D721Med (cell line): Measurements from ENCODE around the gene VPS41.

Experiments
- DNase-seq: peaks from one replicate; pipeline ENCODE4 v3.0.0; 2011; ENCODE audit warnings: low spot score; ENCODE audit not compliant: insufficient read length
- FAIRE-seq: peaks from 2 replicates; lab custom pipeline; 2011; peaks lifted over from hg19 to GRCh38; lab: Jason Lieb, UNC
- CTCF ChIP-seq: IDR thresholded peaks from 2 replicates; pipeline ENCODE4 v1.5.1; 2012; ENCODE audit warnings: mild to moderate bottlenecking, control low read depth; ENCODE audit not compliant: insufficient read depth; ENCODE audit errors: missing control alignments

VPS41 gene

GRCh38 chr7:38773430-38773829, 135.6 kb downstream of the VPS41 start:
- DNase-seq, result no peak
- FAIRE-seq, result no peak

GRCh38 chr7:38760226-38760625, 148.8 kb downstream of the VPS41 start:
- no peak for DNase-seq
- no peak for TF ChIP-seq CTCF
- no peak for FAIRE-seq

More at GRCh38 chr7:38773430-38773829, 135.6 kb downstream of the VPS41 start:
- no peak for TF ChIP-seq CTCF

- DNase-seq (no peak), FAIRE-seq (no peak)
- no peak for TF ChIP-seq CTCF
These were observed 150.0 kb downstream of the VPS41 start for GRCh38 chr7:38759028-38759427.

GRCh38 chr7:38757931-38758330, 151.1 kb downstream of the VPS41 start:
- TF ChIP-seq CTCF, result no peak
- FAIRE-seq (no peak), DNase-seq (no peak)

- no peak for FAIRE-seq
- no peak for TF ChIP-seq CTCF
These were observed 152.5 kb downstream of the VPS41 start for GRCh38 chr7:38756521-38756920.

GRCh38 chr7:38753347-38753746, 155.6 kb downstream of the VPS41 start:
- DNase-seq, result no peak
- no peak for FAIRE-seq
- TF ChIP-seq CTCF, result no peak

More at GRCh38 chr7:38756521-38756920, 152.5 kb downstream of the VPS41 start:
- no peak for DNase-seq

GRCh38 chr7:38751416-38751815, 157.6 kb downstream of the VPS41 start:
- no peak for DNase-seq
- no peak for FAIRE-seq
- TF ChIP-seq CTCF, result no peak
